Epithelial cell of prostate (primary cell): ENCODE results near the gene DIS3L2.
"Not testable (repeated sequence)": the region's sequence is repeated elsewhere in the genome, so short reads cannot be mapped to it uniquely, and the experiment has no call there.

Source experiments
- DNase-seq: peaks from one replicate; pipeline ENCODE4 v3.0.0-alpha.2; 2011; ENCODE audit warnings: low read depth, low spot score
- H3K27ac ChIP-seq: fragments of 450-650 bp; 2 replicates; pipeline ENCODE4 v1.5.1; 2017; ENCODE audit warnings: mild to moderate bottlenecking

DIS3L2 gene

GRCh38 chr2:232309592-232309991, 348.1 kb downstream of the DIS3L2 start:
- no peak overlapping the region for H3K27ac ChIP-seq
- no peak for DNase-seq

DNA sequence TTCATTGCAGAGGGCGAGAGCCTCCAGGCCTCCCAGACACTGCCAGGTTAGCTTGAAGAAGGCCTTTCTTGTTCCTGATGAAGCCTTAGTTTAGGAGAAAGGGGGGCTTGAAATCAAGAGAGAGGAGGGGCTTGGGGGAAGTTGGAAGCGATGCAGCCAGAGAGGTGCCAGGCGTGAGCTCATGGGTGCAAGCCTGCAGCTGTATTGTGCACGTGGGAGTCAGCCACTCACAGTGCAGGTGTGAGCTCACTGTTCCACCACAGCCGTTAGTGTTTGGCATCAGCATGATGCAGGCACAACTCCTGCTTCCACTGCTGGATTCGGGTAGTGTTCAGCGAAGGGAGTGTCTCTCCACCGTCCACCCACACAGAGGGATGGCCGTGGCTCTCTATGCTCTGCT, 348.6 kb downstream of the DIS3L2 start:
- no peak overlapping the region for H3K27ac ChIP-seq
- DNase-seq: no peak

DNA sequence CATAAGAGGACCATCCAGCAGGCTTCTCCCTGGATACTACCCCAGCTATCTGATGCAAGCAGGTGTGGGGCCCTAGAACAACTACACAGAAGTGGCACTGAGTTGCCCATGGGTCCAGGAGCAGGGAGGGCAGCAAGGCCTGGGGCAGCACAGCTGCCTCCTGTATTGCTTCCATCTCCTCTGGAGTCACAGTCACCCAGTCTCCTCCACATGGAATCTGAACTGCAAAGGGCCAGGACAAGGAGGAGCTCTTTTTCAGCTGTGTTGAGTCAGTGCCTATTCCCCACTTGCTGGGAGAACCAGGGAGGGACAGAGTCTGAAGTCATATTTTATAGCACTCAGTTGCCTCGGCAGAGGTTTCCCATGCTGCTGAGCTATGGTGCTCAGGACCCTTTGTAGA, 349.2 kb downstream of the DIS3L2 start:
- no peak overlapping the region for H3K27ac ChIP-seq
- DNase-seq: no peak

GRCh38 chr2:232313645-232314044, 352.1 kb downstream of the DIS3L2 start:
- not testable (repeated sequence) for DNase-seq, H3K27ac ChIP-seq

DNA sequence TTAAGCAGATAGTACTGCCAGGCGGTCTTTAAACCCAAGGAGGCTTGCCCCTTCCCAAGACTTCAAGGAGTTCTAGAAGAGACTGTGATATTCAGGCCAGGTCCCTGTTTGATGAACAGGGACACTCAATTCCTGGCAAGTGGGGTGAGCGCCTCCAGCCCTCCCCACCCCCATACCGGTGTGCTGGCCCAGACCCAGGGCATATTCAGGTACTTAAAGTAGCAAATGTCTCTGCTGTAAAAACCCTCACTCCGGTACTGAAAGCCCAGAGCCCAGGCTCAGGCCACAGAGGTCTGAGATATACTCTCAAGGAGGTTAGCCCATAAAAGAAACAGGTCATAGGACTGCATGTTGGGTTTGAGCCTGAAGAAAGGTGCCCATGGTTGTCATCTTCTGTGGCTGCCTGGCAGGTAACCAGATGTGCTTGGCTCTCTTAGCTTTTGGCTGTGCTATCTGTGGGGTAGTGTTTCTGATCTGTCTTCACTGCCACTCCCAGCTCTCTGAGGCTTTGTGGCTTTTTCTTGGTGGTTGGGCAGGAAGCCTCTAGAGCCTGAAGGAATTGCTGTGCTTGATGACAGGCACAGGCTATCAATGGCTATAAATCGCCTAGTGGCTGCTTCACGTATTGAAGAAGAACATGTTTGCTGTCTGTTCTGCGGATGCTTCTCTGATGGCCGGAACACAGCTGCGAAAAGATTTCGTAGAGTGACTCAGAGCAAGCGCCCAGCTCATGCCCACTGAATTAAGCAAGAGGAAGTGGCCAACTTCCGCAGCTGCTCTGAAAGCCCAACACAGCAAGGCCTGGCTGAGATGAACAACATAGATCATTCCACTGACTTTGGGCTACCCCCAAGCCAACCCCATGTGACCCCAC, 353.8 kb downstream of the DIS3L2 start:
- DNase-seq: peak; percentile 85
- peak overlapping the region; percentile 97 for H3K27ac ChIP-seq

- no peak for DNase-seq
- H3K27ac ChIP-seq: peak overlapping the region; percentile 97
Observed at GRCh38 chr2:232315923-232316299, 354.4 kb downstream of the DIS3L2 start.

GRCh38 chr2:232316461-232317330, 355.2 kb downstream of the DIS3L2 start:
- peak overlapping the region; percentile 97 for H3K27ac ChIP-seq
- no peak for DNase-seq

DNA sequence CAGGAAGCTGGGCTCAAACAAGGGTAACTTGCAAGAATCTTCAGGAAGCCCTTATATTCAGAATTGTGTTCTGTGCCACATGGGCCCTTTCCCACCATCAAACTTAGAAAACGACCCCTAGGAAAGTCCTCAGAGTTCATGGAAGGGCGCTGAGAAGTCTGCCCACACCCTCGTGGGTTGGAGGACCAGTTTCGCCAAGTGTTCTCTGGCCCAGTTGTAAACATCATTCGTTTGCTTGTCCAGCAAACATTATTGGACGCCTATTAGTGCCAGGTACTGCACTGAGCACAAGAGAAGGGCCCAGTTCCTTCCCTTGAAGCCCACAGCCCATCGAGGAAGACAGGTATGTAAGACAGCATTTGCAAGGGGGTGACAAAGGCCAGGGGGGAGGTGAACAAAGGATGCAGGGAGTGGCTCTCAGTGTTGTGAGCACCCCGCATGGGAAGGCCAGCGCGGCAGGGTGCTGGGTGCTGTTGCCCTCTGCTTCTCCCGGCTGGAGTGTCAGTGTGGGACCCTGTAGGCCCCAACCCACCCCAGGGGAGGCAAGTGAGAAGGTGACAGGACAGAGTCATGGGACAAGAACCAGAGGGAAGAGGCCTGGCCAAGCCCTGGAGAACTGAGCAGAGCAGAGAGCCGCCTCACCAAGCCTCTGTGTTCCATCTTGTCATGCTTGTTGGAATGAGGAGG, 356.8 kb downstream of the DIS3L2 start:
- no peak overlapping the region for H3K27ac ChIP-seq
- no peak for DNase-seq

DNA sequence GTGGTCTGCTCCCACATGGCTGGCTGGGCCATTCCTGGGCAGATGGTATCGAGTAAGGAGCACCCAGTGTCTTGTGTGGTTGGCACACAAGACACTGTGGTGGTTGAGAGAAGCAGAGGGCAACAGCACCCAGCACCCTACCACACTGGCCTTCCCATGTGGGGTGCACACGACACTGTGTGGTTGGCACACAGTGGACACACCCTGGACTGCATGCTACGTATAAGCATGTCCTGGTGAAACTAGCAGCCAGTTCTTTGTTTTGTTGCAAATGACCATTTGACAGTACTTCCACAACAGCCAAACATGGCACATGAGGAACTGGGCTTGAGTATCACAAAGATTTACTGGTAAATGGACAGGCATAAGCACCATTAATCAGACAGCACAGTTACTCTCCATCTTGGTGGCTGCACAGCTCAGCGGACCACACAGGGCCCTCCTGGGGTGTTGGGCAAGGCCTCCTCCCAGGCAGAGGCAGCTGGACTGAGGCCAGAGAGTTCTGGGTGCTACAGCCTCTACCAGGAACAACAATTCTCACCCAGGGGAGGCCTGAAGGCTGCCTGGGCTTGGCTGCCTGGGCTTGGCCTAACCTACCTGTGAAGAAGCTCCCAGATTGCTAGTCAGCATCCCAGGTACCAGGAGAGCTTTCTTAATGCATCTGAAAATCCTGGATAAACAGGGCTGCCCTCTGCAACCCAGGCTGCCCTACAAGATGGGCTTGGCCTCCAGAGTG, 357.7 kb downstream of the DIS3L2 start:
- no peak for DNase-seq
- H3K27ac ChIP-seq: no peak overlapping the region

GRCh38 chr2:232319803-232320442, 358.4 kb downstream of the DIS3L2 start:
- DNase-seq: no peak
- no peak overlapping the region for H3K27ac ChIP-seq

DNA sequence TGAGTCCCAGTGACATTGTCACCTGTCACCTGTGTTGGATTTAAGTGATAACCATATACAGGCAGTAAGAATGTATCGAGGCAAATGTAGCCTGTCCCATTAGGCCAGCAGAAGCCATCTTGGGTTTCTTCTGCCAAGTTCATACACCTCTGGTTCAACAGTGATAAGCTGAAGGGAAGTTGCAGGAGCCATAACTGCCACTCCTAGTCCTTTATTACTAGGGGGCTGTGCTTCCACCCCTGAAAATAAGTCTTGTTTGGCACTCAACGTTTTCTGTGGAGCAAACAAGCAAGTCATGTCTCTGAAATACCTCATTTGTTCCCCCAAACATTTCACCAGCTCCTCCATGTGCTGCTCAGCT, 358.9 kb downstream of the DIS3L2 start:
- no peak overlapping the region for H3K27ac ChIP-seq
- no peak for DNase-seq

DNA sequence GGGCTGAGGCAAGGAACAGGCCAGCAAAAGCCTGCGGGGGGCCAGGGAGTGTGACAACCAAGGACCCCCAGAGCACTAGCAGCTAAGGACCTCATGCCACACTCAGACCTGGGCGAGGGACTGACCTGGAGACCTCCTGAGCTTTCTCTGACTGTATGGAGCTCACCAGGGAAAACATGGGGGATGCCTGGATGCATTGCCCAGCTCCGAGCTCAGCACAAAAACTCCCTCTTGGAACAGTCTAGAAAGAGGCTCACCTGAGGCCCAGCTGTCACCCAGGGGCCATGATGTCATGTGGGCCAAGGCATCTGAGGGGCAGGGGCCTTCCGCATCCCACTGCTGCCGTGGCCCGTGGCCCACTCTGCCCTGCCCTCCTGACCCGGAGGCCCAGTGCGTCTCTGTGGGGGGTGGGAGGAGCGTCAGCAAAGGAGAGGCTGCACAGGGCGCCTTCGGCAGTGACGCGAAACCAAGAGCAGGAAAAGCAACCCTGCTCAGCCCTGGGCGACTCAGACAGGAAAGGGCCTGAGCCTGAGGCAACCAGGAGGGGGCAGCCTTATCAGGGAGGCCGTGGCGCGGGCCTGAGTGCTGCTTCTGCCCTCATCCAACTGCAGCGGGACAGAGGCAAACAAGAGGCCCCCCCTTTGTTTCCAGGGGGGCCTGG, 359.8 kb downstream of the DIS3L2 start:
- no peak for DNase-seq
- H3K27ac ChIP-seq: no peak overlapping the region

- no peak for DNase-seq
- no peak overlapping the region for H3K27ac ChIP-seq
Observed at GRCh38 chr2:232321817-232322559, 360.5 kb downstream of the DIS3L2 start.

DNA sequence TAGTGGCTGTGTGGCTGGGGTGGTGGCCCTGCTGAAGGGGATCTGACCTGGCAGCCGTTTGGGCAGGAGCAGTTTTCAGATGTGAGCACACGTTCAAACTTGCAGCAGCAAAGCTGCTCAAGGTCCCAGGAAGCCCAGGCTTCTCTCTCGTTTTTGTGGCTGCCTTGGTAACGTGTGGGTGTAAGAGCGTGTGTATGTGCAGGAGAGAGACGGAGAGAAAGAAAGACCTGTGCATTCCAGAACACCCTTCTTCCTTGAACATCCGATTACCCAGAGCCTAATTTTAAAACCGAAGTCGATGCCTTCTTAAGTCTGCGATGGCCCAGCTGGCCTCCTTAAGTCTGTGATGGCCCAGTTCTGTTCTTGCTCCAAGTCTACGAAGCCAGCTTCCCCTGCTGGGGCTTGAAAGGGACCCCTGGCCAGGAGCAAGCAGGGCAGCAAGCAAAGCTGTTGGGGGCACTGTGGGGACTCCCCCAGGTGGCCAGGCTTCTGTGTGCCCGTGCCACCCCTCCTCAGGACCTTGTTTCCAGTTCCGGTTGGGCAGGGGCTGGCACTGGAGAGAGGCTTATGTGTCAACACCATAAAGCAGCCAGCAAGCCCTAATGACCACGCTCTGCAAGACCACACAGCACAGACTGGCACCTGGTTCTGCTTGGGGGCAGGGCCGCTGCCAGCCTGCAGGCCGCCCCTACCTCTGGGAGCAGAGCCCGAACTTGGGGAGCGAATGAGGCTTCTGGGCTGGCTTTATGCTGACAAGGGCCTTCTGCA, 361.2 kb downstream of the DIS3L2 start:
- no peak for DNase-seq
- no peak overlapping the region for H3K27ac ChIP-seq

DNA sequence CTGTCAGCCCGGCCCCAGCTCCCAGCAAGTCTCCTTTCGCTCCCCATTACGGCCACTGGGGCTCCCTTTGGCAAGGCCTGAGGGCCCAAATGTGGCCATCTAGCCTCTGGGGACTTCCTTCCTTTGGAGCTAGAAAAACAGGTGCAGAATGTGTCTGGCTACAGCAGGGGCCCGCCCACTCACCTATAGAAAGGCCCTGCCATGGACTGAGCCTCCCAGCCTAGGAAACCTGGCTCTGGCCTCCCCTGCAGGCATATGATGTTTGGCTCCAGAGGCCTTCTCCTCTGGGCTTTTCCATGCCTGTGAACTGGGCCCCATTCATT, 361.8 kb downstream of the DIS3L2 start:
- DNase-seq: no peak
- no peak overlapping the region for H3K27ac ChIP-seq

DNA sequence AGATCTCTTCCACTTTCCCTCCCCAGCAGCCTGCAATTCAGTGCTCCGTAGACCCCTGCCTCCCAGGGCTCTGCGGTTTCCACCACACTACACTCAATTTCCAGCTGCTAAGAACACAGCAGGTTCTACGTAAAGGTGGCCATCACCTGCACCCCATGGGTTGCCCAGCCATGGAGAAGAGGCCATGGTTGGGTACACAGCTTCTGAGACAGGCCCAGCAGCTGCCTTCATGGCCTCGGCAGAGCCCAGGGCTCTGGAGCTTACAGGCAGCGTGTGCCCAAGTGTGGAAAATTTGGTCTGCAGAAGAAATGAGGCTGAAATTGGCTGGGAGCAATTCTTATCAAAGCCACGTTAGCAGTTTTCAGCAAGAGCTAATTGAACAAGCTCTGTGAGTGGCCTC, 362.5 kb downstream of the DIS3L2 start:
- H3K27ac ChIP-seq, DNase-seq: not testable (repeated sequence)

DNA sequence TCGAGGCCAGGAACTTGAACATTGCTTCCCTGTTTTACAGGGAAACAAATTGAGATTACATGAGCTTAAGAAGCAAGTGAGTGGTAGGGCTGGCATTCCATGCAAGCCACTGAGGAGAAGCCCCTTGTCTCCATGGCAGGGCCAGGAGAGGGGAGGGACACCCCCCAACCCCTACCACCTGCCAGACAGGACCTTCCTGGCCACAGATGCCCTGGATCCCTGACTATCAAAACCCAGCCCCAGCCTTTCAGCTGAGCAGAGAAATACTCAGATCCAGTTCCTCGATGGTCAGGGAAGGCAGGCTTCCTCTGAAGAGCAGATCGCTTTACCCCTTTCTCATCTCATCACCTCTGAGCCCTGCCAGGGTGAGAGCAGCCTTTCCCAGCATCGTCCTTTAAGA, 363.3 kb downstream of the DIS3L2 start:
- no peak overlapping the region for H3K27ac ChIP-seq
- DNase-seq: no peak
